ENCODE data around the gene KDM2A.
"Not testable (repeated sequence)": the region's sequence is repeated elsewhere in the genome, so short reads cannot be mapped to it uniquely, and the experiment has no call there.

KDM2A gene

GRCh38 chr11:67239783-67240575 is 120.9 kb downstream of the KDM2A start:
- DNase-seq, result peak; percentile 95

- DNase-seq, result no peak
Measured at GRCh38 chr11:67240576-67241389, 121.7 kb downstream of the KDM2A start.

- DNase-seq, result no peak
Measured at GRCh38 chr11:67242548-67242947, 123.5 kb downstream of the KDM2A start.

GRCh38 chr11:67243051-67243450 is 124.0 kb downstream of the KDM2A start:
- no peak for DNase-seq

- DNase-seq, result no peak
Measured at GRCh38 chr11:67245046-67245445, 126.0 kb downstream of the KDM2A start.

- no peak for DNase-seq
Measured at GRCh38 chr11:67247946-67248550, 129.0 kb downstream of the KDM2A start.

GRCh38 chr11:67248653-67249052 is 129.6 kb downstream of the KDM2A start:
- no peak for DNase-seq

- no peak for DNase-seq
Measured at GRCh38 chr11:67250059-67251043, 131.3 kb downstream of the KDM2A start.

- no peak for DNase-seq
Measured at GRCh38 chr11:67251841-67252240, 132.8 kb downstream of the KDM2A start.

- DNase-seq, result no peak
Measured at GRCh38 chr11:67252831-67253239, 133.8 kb downstream of the KDM2A start.

- DNase-seq, result no peak
Measured at GRCh38 chr11:67253872-67254624, 135.0 kb downstream of the KDM2A start.

GRCh38 chr11:67254798-67255197 is 135.7 kb downstream of the KDM2A start:
- DNase-seq, result no peak

GRCh38 chr11:67255353-67255752 is 136.3 kb downstream of the KDM2A start:
- DNase-seq, result no peak

GRCh38 chr11:67255864-67256263 is 136.8 kb downstream of the KDM2A start:
- no peak for DNase-seq

- DNase-seq, result no peak
Measured at GRCh38 chr11:67256477-67257135, 137.5 kb downstream of the KDM2A start.

GRCh38 chr11:67260406-67260805 is 141.3 kb downstream of the KDM2A start:
- DNase-seq, result no peak

GRCh38 chr11:67260885-67261639 is 142.0 kb downstream of the KDM2A start:
- not testable (repeated sequence) for DNase-seq

- no peak for DNase-seq
Measured at GRCh38 chr11:67261640-67261945, 142.5 kb downstream of the KDM2A start.

- DNase-seq, result no peak
Measured at GRCh38 chr11:67261946-67262681, 143.1 kb downstream of the KDM2A start.

Measured in NCI-H2107 (cell line).